ENCODE data around the gene CHKA.
A peak's percentile ranks its signal among the peaks of the same experiment; 100 is the strongest.
"Not testable (repeated sequence)": the region's sequence is repeated elsewhere in the genome, so short reads cannot be mapped to it uniquely, and the experiment has no call there.

Gene CHKA

DNA sequence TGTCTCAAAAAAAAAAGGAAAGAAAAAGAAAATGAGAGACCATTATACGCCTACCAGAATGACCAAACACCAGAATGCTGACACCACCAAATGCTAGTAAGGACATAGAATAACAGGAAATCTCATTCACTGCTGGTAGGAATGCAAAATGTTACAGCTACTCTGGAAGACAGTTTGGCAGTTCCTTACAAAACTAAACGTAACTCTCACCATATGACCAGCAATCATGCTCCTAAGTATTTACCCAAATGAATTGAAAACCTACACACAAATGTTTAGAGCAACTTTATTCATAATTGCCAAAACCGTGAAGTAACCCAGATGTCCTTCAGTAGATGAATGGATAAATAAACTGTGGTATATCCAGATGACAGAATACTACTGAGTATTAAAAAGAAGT is 7.2 kb downstream of the CHKA start:
- Histone ChIP-seq H3K36me3 (ENCODE audit: insufficient read depth, low read length) (peaks cover 18% of the 10 kb centered on the region), H3K9me3 (ENCODE audit: insufficient read depth, low read depth, low read length) (no peaks in the 10 kb centered on the region), H3K4me3 (ENCODE audit: low read length) (no peak overlapping the region), H3K27me3 (ENCODE audit: insufficient read depth, low read length) (no peaks in the 10 kb centered on the region), H3K27ac (ENCODE audit: low read depth, low read length) (no peak overlapping the region), H3K9ac (ENCODE audit: low read depth, low read length) (no peak overlapping the region), H3K4me1 (ENCODE audit: insufficient read depth, low read length) (peaks cover 16% of the 10 kb centered on the region)
- 89% methylated on average over 3 of the region's 3 CpGs for WGBS

DNA sequence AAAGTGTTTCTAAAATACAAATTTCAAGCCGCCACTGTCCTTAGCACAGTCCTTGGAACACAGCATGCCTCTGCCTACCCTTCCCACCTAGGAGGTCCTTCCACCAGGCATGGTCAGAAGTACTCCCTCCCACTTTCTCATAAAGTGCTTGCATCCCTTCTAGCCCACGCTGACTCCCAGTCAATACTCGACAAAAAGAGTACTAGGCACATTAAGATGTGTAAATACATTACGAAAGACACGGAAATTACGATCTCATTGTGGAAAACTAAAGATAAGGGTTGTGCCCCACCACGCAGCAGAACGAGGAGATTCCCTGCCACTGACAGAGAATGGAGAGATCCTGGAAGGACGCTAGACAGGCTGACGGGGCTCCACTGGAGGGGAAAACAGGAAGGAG is 13.5 kb downstream of the CHKA start:
- 90% methylated on average over 10 of the region's 10 CpGs for WGBS
- H3K27me3 ChIP-seq (ENCODE audit: insufficient read depth, low read length), result no peaks in the 10 kb centered on the region
- H3K9ac ChIP-seq (ENCODE audit: low read depth, low read length), result no peak overlapping the region
- H3K36me3 ChIP-seq (ENCODE audit: insufficient read depth, low read length), result peaks cover 15% of the 10 kb centered on the region
- H3K27ac ChIP-seq (ENCODE audit: low read depth, low read length), result no peak overlapping the region
- no peak overlapping the region for H3K4me3 ChIP-seq (ENCODE audit: low read length)
- H3K9me3 ChIP-seq (ENCODE audit: insufficient read depth, low read depth, low read length), result no peaks in the 10 kb centered on the region
- peaks cover 7% of the 10 kb centered on the region; the same call in 1 of the 2 replicates for H3K4me1 ChIP-seq (ENCODE audit: insufficient read depth, low read length)

DNA sequence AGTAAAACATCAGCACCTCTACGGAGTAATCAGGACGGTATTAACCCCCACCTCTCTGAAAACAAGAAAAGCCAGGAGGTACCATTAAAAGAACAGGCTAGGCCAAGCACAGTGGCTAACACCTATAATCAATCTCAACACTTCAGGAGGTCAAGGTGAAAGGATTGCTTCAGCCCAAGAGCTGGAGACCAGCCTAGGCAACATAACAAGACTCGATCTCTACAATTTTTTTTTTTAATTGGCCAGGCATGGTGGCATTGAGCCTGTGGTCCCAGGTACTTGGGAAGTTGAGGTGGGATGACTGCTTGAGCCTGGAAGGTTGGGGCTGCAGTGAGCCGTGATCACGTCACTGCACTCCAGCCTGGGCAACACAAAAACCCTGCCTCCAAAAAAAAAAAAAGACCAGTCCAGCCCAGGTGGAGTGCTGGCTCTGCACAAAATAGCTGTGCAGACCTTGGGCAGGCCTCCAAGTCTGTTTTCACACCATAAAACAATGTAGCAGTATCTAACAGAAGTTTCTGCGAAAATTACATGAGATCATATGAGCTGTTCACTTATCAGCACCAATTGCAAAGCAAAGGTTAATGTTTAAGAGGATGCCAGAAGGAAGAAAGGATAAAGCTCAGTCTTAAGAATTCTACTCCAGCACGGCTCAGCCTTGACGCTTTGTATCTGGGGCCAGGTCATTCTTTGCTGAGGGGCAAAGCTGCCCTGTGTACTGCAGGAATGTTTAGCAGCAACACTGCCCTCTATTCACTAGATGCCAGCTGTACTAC is 14.8 kb downstream of the CHKA start:
- 86% methylated on average over 8 of the region's 8 CpGs for WGBS
- no peak overlapping the region for H3K4me3 ChIP-seq (ENCODE audit: low read length)
- no peak overlapping the region for H3K9ac ChIP-seq (ENCODE audit: low read depth, low read length)
- peaks cover 17% of the 10 kb centered on the region for H3K36me3 ChIP-seq (ENCODE audit: insufficient read depth, low read length)
- no peak overlapping the region for H3K27ac ChIP-seq (ENCODE audit: low read depth, low read length)
- H3K9me3 ChIP-seq (ENCODE audit: insufficient read depth, low read depth, low read length), result no peaks in the 10 kb centered on the region
- H3K27me3 ChIP-seq (ENCODE audit: insufficient read depth, low read length), result no peaks in the 10 kb centered on the region
- peaks cover 7% of the 10 kb centered on the region; the same call in 1 of the 2 replicates for H3K4me1 ChIP-seq (ENCODE audit: insufficient read depth, low read length)

DNA sequence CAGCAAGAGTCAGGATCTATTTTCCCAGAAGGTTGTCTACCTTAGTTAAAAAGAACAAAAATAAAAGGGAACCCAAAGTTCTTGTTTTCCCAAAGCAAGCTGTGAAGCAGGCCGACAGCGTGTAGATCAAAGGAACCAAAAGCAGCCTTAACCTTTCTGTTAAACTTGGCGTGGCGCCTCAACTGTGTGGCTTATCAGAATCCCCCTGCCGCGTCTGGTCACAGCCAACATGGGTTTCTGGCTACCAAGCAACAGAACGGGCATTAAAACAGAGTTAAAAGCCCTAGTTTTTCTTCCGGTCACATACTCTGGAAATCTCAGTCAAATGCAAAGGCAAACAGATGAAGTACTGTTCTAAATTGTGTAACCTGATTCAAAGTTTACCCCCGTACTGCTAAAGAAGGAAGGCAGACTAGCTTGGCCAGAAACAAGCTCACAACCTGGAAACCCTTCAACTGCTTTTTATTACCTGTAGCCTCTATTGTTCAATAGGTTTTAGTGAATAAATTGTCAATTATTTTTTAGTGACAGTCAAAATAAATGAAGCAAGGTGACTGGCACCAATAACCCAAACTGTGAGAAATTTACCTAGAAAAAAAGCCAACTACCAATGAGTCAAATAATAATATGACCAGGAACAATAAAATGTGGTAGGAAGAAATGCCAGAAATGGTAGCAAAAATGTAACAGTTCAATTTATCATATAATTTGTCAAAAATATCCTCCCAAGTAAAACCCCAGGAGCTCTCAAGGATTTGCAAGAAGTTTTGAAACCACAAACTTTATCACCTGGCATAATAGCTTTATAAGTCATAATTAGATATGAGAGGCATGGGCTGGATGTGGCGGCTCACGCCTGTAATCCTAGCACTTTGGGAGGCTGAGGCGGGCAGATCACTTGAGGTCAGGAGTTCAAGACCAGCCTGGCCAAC is 21.4 kb downstream of the CHKA start:
- no peaks in the 10 kb centered on the region for H3K9me3 ChIP-seq (ENCODE audit: insufficient read depth, low read depth, low read length)
- WGBS, result 77% methylated on average over 11 of the region's 12 CpGs
- H3K4me1 ChIP-seq (ENCODE audit: insufficient read depth, low read length), result peaks cover 9% of the 10 kb centered on the region; the same call in 1 of the 2 replicates
- H3K27ac ChIP-seq (ENCODE audit: low read depth, low read length), result 0 out of 2 replicates have a peak overlapping the region, but pooled peaks have one; percentile 35
- peaks cover 23% of the 10 kb centered on the region for H3K36me3 ChIP-seq (ENCODE audit: insufficient read depth, low read length)
- H3K9ac ChIP-seq (ENCODE audit: low read depth, low read length), result no peak overlapping the region
- no peaks in the 10 kb centered on the region for H3K27me3 ChIP-seq (ENCODE audit: insufficient read depth, low read length)
- no peak overlapping the region for H3K4me3 ChIP-seq (ENCODE audit: low read length)

DNA sequence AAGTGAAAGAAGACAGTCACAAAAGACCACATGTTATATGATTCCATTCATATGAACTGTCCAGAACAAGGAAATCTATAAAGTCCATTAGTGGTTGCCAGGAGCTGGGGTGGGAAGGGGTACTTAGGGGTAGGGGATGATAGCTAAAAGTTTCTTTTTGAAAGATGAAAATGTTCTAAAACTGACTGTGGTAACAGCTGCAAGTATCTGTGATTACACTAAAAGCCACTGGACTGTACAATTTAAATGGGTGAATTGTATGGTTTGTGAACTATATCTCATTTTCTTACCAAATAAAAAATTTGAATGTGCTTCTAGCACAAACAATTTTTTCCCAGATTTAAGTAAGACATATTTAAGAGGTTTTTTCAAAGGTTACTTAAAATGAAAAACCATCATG is 22.1 kb downstream of the CHKA start:
- no peak overlapping the region for H3K9ac ChIP-seq (ENCODE audit: low read depth, low read length)

DNA sequence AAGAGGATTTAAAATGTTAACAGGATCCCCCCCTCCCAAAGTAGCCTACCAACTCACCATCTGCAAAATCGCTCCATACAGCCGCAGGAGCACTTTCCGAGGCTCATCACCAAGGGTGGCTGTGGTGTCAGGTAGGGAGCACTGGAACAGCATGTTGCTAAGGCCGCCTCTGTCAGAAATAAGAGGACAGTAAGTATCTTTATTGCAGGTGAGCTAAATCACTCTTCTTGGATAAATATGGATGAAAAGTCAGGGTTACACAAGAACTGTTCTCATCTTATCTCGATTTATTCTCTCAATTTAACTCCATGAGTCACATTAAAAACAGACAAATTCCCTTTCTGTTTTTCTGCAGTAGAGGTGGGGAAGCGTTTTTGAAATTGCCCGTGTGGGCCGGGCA is 24.2 kb downstream of the CHKA start:
- no peaks in the 10 kb centered on the region for H3K27me3 ChIP-seq (ENCODE audit: insufficient read depth, low read length)
- 97% methylated on average over 8 of the region's 8 CpGs for WGBS
- H3K4me1 ChIP-seq (ENCODE audit: insufficient read depth, low read length), result peaks cover 9% of the 10 kb centered on the region; the same call in 1 of the 2 replicates
- H3K36me3 ChIP-seq (ENCODE audit: insufficient read depth, low read length), result peaks cover 22% of the 10 kb centered on the region
- no peak overlapping the region for H3K4me3 ChIP-seq (ENCODE audit: low read length)
- no peak overlapping the region for H3K9ac ChIP-seq (ENCODE audit: low read depth, low read length)
- H3K27ac ChIP-seq (ENCODE audit: low read depth, low read length), result no peak overlapping the region
- no peaks in the 10 kb centered on the region for H3K9me3 ChIP-seq (ENCODE audit: insufficient read depth, low read depth, low read length)

More for the DNA sequence above, 22.1 kb downstream of the CHKA start:
- Histone ChIP-seq H3K36me3 (ENCODE audit: insufficient read depth, low read length) (peaks cover 30% of the 10 kb centered on the region), H3K27me3 (ENCODE audit: insufficient read depth, low read length) (no peaks in the 10 kb centered on the region), H3K9me3 (ENCODE audit: insufficient read depth, low read depth, low read length) (no peaks in the 10 kb centered on the region), H3K27ac (ENCODE audit: low read depth, low read length) (no peak overlapping the region), H3K4me1 (ENCODE audit: insufficient read depth, low read length) (peaks cover 9% of the 10 kb centered on the region; the same call in 1 of the 2 replicates), H3K4me3 (ENCODE audit: low read length) (no peak overlapping the region)

DNA sequence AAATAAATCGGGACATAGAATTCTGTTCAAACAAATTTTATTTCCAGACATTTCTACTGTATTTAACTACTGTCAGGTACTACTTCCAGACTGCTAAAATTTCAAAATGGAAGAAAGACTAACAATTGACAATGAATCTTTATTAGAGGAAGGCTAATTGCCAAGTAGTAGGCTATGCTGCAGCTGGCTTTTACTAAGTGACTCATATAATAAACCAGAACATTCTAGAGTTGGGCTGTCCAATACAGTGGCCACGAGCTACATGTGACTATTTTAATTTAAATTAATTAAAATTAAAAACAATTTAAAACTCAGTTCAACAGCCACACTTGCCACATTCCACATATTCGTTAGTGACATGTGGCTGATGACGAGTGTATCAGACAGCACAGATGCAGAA is 27.6 kb downstream of the CHKA start:
- H3K36me3 ChIP-seq (ENCODE audit: insufficient read depth, low read length), result peaks cover 39% of the 10 kb centered on the region
- H3K4me3 ChIP-seq (ENCODE audit: low read length), result no peak overlapping the region
- no peaks in the 10 kb centered on the region for H3K4me1 ChIP-seq (ENCODE audit: insufficient read depth, low read length)
- no peaks in the 10 kb centered on the region for H3K27me3 ChIP-seq (ENCODE audit: insufficient read depth, low read length)
- H3K27ac ChIP-seq (ENCODE audit: low read depth, low read length), result no peak overlapping the region
- no peak overlapping the region for H3K9ac ChIP-seq (ENCODE audit: low read depth, low read length)
- H3K9me3 ChIP-seq (ENCODE audit: insufficient read depth, low read depth, low read length), result no peaks in the 10 kb centered on the region
- 98% methylated on average over 3 of the region's 4 CpGs for WGBS

DNA sequence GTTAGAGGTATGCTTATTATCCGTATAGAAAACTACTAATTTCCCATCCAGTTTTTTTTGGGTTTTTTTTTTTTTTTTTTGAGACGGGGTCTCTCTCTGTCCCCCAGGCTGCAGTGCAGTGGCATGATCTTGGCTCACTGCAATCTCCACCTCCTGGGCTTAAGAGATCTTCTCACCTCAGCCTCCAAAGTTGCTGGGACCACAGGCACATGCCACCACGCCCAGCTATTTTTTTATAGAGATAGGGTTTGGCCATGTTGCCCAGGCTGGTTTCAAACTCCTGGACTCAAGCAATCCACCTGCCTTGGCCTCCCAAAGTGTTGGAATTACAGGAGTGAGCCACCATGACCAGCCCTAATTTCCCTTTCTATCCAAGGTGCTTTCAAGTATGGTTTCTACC is 28.2 kb downstream of the CHKA start:
- H3K4me3 ChIP-seq (ENCODE audit: low read length); H3K27me3 ChIP-seq (ENCODE audit: insufficient read depth, low read length); H3K9ac ChIP-seq (ENCODE audit: low read depth, low read length); H3K9me3 ChIP-seq (ENCODE audit: insufficient read depth, low read depth, low read length); H3K27ac ChIP-seq (ENCODE audit: low read depth, low read length); H3K4me1 ChIP-seq (ENCODE audit: insufficient read depth, low read length): not testable (repeated sequence)
- peaks cover 39% of the 10 kb centered on the region for H3K36me3 ChIP-seq (ENCODE audit: insufficient read depth, low read length)
- 90% methylated on average over 2 of the region's 3 CpGs for WGBS

DNA sequence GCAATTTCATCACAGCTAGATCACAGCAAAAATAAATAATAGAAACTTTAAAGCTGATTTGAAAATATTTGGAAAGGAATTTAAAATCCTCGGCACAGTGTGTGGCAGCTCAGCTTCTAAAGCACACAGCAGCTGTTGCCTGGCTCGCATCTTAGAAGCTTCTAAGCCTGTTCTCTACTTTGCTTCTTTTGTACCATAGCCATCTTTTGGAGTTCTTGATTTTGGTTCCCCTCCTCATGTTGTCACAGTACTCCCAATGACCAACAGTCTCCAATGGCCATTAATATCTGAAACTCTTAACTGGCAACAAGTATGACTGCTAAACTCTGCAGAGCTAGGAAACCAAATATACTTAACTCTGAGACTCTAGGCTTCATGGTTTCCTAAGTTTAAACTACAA is 28.8 kb downstream of the CHKA start:
- 96% methylated on average over 2 of the region's 2 CpGs for WGBS
- no peak overlapping the region for H3K4me3 ChIP-seq (ENCODE audit: low read length)
- no peak overlapping the region for H3K27ac ChIP-seq (ENCODE audit: low read depth, low read length)
- H3K9ac ChIP-seq (ENCODE audit: low read depth, low read length), result no peak overlapping the region
- H3K4me1 ChIP-seq (ENCODE audit: insufficient read depth, low read length), result no peaks in the 10 kb centered on the region
- H3K9me3 ChIP-seq (ENCODE audit: insufficient read depth, low read depth, low read length), result no peaks in the 10 kb centered on the region
- no peaks in the 10 kb centered on the region for H3K27me3 ChIP-seq (ENCODE audit: insufficient read depth, low read length)
- peaks cover 39% of the 10 kb centered on the region for H3K36me3 ChIP-seq (ENCODE audit: insufficient read depth, low read length)

DNA sequence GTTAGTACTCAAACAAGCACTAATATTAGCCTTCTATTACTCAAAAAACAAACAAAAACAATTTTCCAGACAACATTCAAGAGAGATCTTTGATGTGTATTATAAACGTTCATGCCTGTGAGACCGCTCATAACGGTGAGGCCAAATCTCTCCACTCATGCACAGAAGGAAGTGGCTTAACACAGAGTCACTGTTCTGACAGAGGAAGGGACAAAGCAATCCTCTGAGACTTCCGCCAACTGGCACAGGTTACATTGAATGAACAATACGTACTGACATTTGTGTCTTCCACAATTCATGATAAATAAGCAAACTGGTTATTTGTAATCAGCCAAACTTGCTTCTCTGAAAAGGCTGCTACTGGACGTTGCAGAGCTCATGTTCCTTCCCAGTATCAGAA is 30.5 kb downstream of the CHKA start:
- no peaks in the 10 kb centered on the region for H3K4me1 ChIP-seq (ENCODE audit: insufficient read depth, low read length)
- WGBS, result 96% methylated on average over 6 of the region's 6 CpGs

DNA sequence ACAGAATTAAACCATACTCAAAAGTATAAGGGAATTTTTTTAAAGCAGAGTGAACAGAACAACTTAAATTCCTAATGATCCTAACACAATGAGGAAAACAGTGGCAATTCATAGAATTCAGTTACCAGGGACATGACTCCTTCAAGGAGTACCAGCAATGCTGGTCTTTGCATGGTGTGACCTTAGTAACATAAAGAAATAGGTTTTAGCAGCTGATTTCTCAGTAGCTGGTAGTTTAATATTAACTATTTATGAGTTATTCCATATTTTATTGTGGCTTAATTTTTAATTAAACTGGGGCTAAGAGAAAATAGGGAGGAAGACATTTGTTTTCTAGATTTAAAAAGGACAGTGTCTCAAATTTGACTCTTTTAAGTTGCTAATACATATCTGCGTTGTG is 30.9 kb downstream of the CHKA start:
- no peak overlapping the region for H3K4me3 ChIP-seq (ENCODE audit: low read length)
- H3K9ac ChIP-seq (ENCODE audit: low read depth, low read length), result no peak overlapping the region
- no peak overlapping the region for H3K27ac ChIP-seq (ENCODE audit: low read depth, low read length)
- no peaks in the 10 kb centered on the region for H3K9me3 ChIP-seq (ENCODE audit: insufficient read depth, low read depth, low read length)
- peaks cover 28% of the 10 kb centered on the region for H3K36me3 ChIP-seq (ENCODE audit: insufficient read depth, low read length)
- no peaks in the 10 kb centered on the region for H3K4me1 ChIP-seq (ENCODE audit: insufficient read depth, low read length)
- H3K27me3 ChIP-seq (ENCODE audit: insufficient read depth, low read length), result no peaks in the 10 kb centered on the region
- WGBS, result 100% methylated on average over 1 of the region's 1 CpG

More for the DNA sequence above, 30.5 kb downstream of the CHKA start:
- no peaks in the 10 kb centered on the region for H3K27me3 ChIP-seq (ENCODE audit: insufficient read depth, low read length)
- H3K36me3 ChIP-seq (ENCODE audit: insufficient read depth, low read length), result peaks cover 28% of the 10 kb centered on the region
- H3K9me3 ChIP-seq (ENCODE audit: insufficient read depth, low read depth, low read length), result no peaks in the 10 kb centered on the region
- no peak overlapping the region for H3K27ac ChIP-seq (ENCODE audit: low read depth, low read length)
- H3K4me3 ChIP-seq (ENCODE audit: low read length), result no peak overlapping the region
- no peak overlapping the region for H3K9ac ChIP-seq (ENCODE audit: low read depth, low read length)

Data from HUES64 (cell line).